ENCODE data around the gene AMZ2. TPM values are rescaled to one million over a fixed set of nuclear protein-coding genes. Genes with fewer than 3 reads are reported as not detected.
"Not testable (repeated sequence)": the region's sequence is repeated elsewhere in the genome, so short reads cannot be mapped to it uniquely, and the experiment has no call there.

AMZ2 gene
- total and polyA plus RNA-seq, 4 donors: 27.1 to 55.2 (median 44.9) TPM

GRCh38 chr17:68248891-68249290 lies 1.0 kb downstream of the AMZ2 start:
- Histone ChIP-seq H3K27me3 (ENCODE audit: control insufficient read depth in 3 of 3, insufficient read depth in 3 of 3, low read length in 2 of 3) (no peaks in the 10 kb centered on the region), H3K9me3 (ENCODE audit: control insufficient read depth in 4 of 4, insufficient read depth in 3 of 4, low read length in 3 of 4) (no peaks in the 10 kb centered on the region), H3K4me1 (ENCODE audit: control insufficient read depth in 5 of 5, insufficient read depth in 5 of 5, low read length in 5 of 5) (peaks cover 0 to 9% (median 6%) of the 10 kb centered on the region in 5 donors), H3K36me3 (ENCODE audit: control insufficient read depth in 4 of 4, insufficient read depth in 4 of 4, low read length in 4 of 4) (peaks cover 1 to 19% (median 2%) of the 10 kb centered on the region in 4 donors), H3K27ac (ENCODE audit: low read depth in 1 of 2, low read length in 1 of 2) (peak overlapping the region in 1 of 2 donors; percentile 93), H3K4me3 (no peak overlapping the region), H3K9ac (ENCODE audit: insufficient read depth in 1 of 2, low read length in 2 of 2) (peak overlapping the region in 1 of 2 donors; percentile 81)
- TF ChIP-seq CTCF (IDR thresholded peaks at IDR 0.05; ENCODE audit: control extremely low read depth, extremely low read depth): no peak
- 57 to 60% methylated on average over 5 of the region's 5 CpGs for WGBS, 2 donors
- DNase-seq (no peak), ATAC-seq (ENCODE audit: insufficient read depth, low FRiP score) (no peak)

GRCh38 chr17:68249354-68249765 lies 1.5 kb downstream of the AMZ2 start:
- Histone ChIP-seq H3K4me3 (no peak overlapping the region), H3K36me3 (ENCODE audit: control insufficient read depth in 4 of 4, insufficient read depth in 4 of 4, low read length in 4 of 4) (peaks cover 1 to 19% (median 2%) of the 10 kb centered on the region in 4 donors), H3K9ac (ENCODE audit: insufficient read depth in 1 of 2, low read length in 2 of 2) (no peak overlapping the region), H3K4me1 (ENCODE audit: control insufficient read depth in 5 of 5, insufficient read depth in 5 of 5, low read length in 5 of 5) (peaks cover 0 to 9% (median 6%) of the 10 kb centered on the region in 5 donors), H3K9me3 (ENCODE audit: control insufficient read depth in 4 of 4, insufficient read depth in 3 of 4, low read length in 3 of 4) (no peaks in the 10 kb centered on the region), H3K27ac (ENCODE audit: low read depth in 1 of 2, low read length in 1 of 2) (peak overlapping the region; percentile 20 to 26), H3K27me3 (ENCODE audit: control insufficient read depth in 3 of 3, insufficient read depth in 3 of 3, low read length in 2 of 3) (no peaks in the 10 kb centered on the region)
- ATAC-seq (ENCODE audit: insufficient read depth, low FRiP score): no peak
- no peak for DNase-seq
- 33 to 53% methylated on average over 7 of the region's 7 CpGs for WGBS, 2 donors
- no peak for TF ChIP-seq CTCF (IDR thresholded peaks at IDR 0.05; ENCODE audit: control extremely low read depth, extremely low read depth)

- H3K27ac ChIP-seq (ENCODE audit: low read depth in 1 of 2, low read length in 1 of 2); H3K9me3 ChIP-seq (ENCODE audit: control insufficient read depth in 4 of 4, insufficient read depth in 3 of 4, low read length in 3 of 4); H3K4me3 ChIP-seq; H3K27me3 ChIP-seq (ENCODE audit: control insufficient read depth in 3 of 3, insufficient read depth in 3 of 3, low read length in 2 of 3); H3K9ac ChIP-seq (ENCODE audit: insufficient read depth in 1 of 2, low read length in 2 of 2); DNase-seq; ATAC-seq (ENCODE audit: insufficient read depth, low FRiP score); H3K4me1 ChIP-seq (ENCODE audit: control insufficient read depth in 5 of 5, insufficient read depth in 5 of 5, low read length in 5 of 5): not testable (repeated sequence)
- H3K36me3 ChIP-seq (ENCODE audit: control insufficient read depth in 4 of 4, insufficient read depth in 4 of 4, low read length in 4 of 4): peaks cover 5 to 36% (median 15%) of the 10 kb centered on the region in 4 donors
- 38 to 60% methylated on average over 7 of the region's 7 CpGs for WGBS, 2 donors
These were observed 5.6 kb downstream of the AMZ2 start for GRCh38 chr17:68253426-68253825.

- Histone ChIP-seq H3K36me3 (ENCODE audit: control insufficient read depth in 4 of 4, insufficient read depth in 4 of 4, low read length in 4 of 4) (peaks cover 5 to 31% (median 14%) of the 10 kb centered on the region in 4 donors), H3K4me3 (no peak overlapping the region), H3K4me1 (ENCODE audit: control insufficient read depth in 5 of 5, insufficient read depth in 5 of 5, low read length in 5 of 5) (peaks cover 0 to 4% (median 0%) of the 10 kb centered on the region in 5 donors), H3K27me3 (ENCODE audit: control insufficient read depth in 3 of 3, insufficient read depth in 3 of 3, low read length in 2 of 3) (no peaks in the 10 kb centered on the region), H3K27ac (ENCODE audit: low read depth in 1 of 2, low read length in 1 of 2) (peak overlapping the region in 1 of 2 donors; percentile 59), H3K9ac (ENCODE audit: insufficient read depth in 1 of 2, low read length in 2 of 2) (no peak overlapping the region), H3K9me3 (ENCODE audit: control insufficient read depth in 4 of 4, insufficient read depth in 3 of 4, low read length in 3 of 4) (no peaks in the 10 kb centered on the region)
- DNase-seq: no peak
- no peak for ATAC-seq (ENCODE audit: insufficient read depth, low FRiP score)
- 63 to 75% methylated on average over 4 of the region's 4 CpGs for WGBS, 2 donors
- no peak for TF ChIP-seq CTCF (IDR thresholded peaks at IDR 0.05; ENCODE audit: control extremely low read depth, extremely low read depth)
These were observed 7.3 kb downstream of the AMZ2 start for GRCh38 chr17:68255151-68255550.
